Neural cell (in vitro differentiated cells): ENCODE data around the gene GTF2F2. TPM values are rescaled to one million over a fixed set of nuclear protein-coding genes. Genes with fewer than 3 reads are reported as not detected.

Experiments used
- H2AFZ ChIP-seq: fragments of 200-600, 300-800 bp; sonication (generic), shearing (Covaris generic); 2 replicates; pipeline ENCODE4 v1.6.0; 2014; ENCODE audit warnings: low read depth, mild to moderate bottlenecking, antibody characterized with exemption, low read length, moderate library complexity
- H3F3A ChIP-seq: fragments of 200-600 bp; shearing (Covaris generic); 2 replicates; pipeline ENCODE4 v1.6.1; 2016; ENCODE audit warnings: mild to moderate bottlenecking, moderate library complexity, mixed read lengths, antibody characterized with exemption, low read length; ENCODE audit not compliant: insufficient read depth, poor library complexity, severe bottlenecking
- H3K27ac ChIP-seq: fragments of 200-600, 300-800 bp; sonication (generic), shearing (Covaris generic); 2 replicates; pipeline ENCODE4 v1.5.1; 2014; ENCODE audit warnings: mild to moderate bottlenecking, low read length, moderate library complexity
- H3K27me3 ChIP-seq: fragments of 300-800, 200-600 bp; sonication (generic), shearing (Covaris generic); 2 replicates; pipeline ENCODE4 v1.6.0; 2014; ENCODE audit warnings: mild to moderate bottlenecking, low read depth, low read length, moderate library complexity; ENCODE audit not compliant: insufficient read depth
- H3K36me3 ChIP-seq: fragments of 300-800, 200-600 bp; sonication (generic), shearing (Covaris generic); 2 replicates; pipeline ENCODE4 v1.5.1; 2014; ENCODE audit warnings: mild to moderate bottlenecking, antibody characterized with exemption, low read length, moderate library complexity; ENCODE audit not compliant: insufficient read depth
- H3K4me2 ChIP-seq: fragments of 300-800, 200-600 bp; sonication (generic), shearing (Covaris generic); 2 replicates; pipeline ENCODE4 v1.6.0; 2014; ENCODE audit warnings: mild to moderate bottlenecking, low read length
- H3K4me3 ChIP-seq: fragments of 300-800, 200-600 bp; sonication (generic), shearing (Covaris generic); 2 replicates; pipeline ENCODE4 v1.5.1; 2014; ENCODE audit warnings: mild to moderate bottlenecking, low read length, moderate library complexity
- H3K79me2 ChIP-seq: fragments of 200-600 bp; shearing (Covaris generic); replicated peaks from 2 replicates; pipeline ENCODE4 v1.6.0; 2014; ENCODE audit warnings: mild to moderate bottlenecking, low read length, moderate library complexity; ENCODE audit not compliant: insufficient read depth
- H3K9ac ChIP-seq: fragments of 300-800, 200-600 bp; sonication (generic), shearing (Covaris generic); 2 replicates; pipeline ENCODE4 v1.6.1; 2016; ENCODE audit warnings: mild to moderate bottlenecking, low read length, mixed read lengths
- H3K9me2 ChIP-seq: fragments of 200-600 bp; shearing (Covaris generic); 2 replicates; pipeline ENCODE4 v1.6.1; 2016; ENCODE audit warnings: mild to moderate bottlenecking, low read length, mixed read lengths; ENCODE audit not compliant: insufficient read depth
- H3K9me3 ChIP-seq: fragments of 200-600, 300-800 bp; sonication (generic), shearing (Covaris generic); 2 replicates; pipeline ENCODE4 v1.6.1; 2016; ENCODE audit warnings: mild to moderate bottlenecking, mixed run types, low read length, moderate library complexity, mixed read lengths
- H4K20me1 ChIP-seq: fragments of 200-600 bp; shearing (Covaris generic); 2 replicates; pipeline ENCODE4 v1.6.1; 2016; ENCODE audit warnings: mild to moderate bottlenecking, mixed run types; ENCODE audit not compliant: insufficient read depth
- EP300 ChIP-seq: fragments of 450-650 bp; conservative IDR thresholded peaks from 2 replicates; pipeline ENCODE4 v1.6.1; 2014; ENCODE audit warnings: antibody characterized with exemption, mild to moderate bottlenecking, moderate library complexity; ENCODE audit not compliant: poor library complexity, severe bottlenecking
- EZH2 ChIP-seq: fragments of 200-600, 300-800 bp; shearing (Covaris generic), sonication (generic); IDR thresholded peaks from 2 replicates; pipeline ENCODE4 v1.6.1; 2014; ENCODE audit warnings: antibody characterized with exemption, low read length, borderline replicate concordance, mild to moderate bottlenecking; ENCODE audit not compliant: insufficient read depth, poor library complexity, severe bottlenecking
- MXI1 ChIP-seq: fragments of 450-650 bp; conservative IDR thresholded peaks from 2 replicates; pipeline ENCODE4 v1.6.1; 2014; ENCODE audit warnings: antibody characterized with exemption, mild to moderate bottlenecking; ENCODE audit not compliant: poor library complexity, severe bottlenecking
- POLR2AphosphoS5 ChIP-seq: IDR thresholded peaks from 2 replicates; pipeline ENCODE4 v1.6.1; 2012
- RAD21 ChIP-seq: fragments of 450-650 bp; conservative IDR thresholded peaks from 2 replicates; pipeline ENCODE4 v1.6.1; 2014; ENCODE audit warnings: antibody characterized with exemption, mild to moderate bottlenecking, moderate library complexity
- SMC3 ChIP-seq: fragments of 450-650 bp; conservative IDR thresholded peaks from 2 replicates; pipeline ENCODE4 v1.6.1; 2014; ENCODE audit warnings: antibody characterized with exemption, mild to moderate bottlenecking, moderate library complexity; ENCODE audit not compliant: poor library complexity
- TAF1 ChIP-seq: IDR thresholded peaks from 2 replicates; pipeline ENCODE4 v1.6.1; 2012; ENCODE audit warnings: low read depth
- polyA plus RNA-seq: library from polyadenylated mRNA; depleted of rRNA; stranded (reverse); fragments of >200 nt; gene quantifications from 2 replicates; pipeline ENCODE4 v1.2.3, GENCODE V29; 2014
- TF ChIP-seq, protein P1 (sequence below): fragments of 450-650 bp; IDR thresholded peaks from 2 replicates; pipeline ENCODE4 v1.5.1; 2014; ENCODE audit warnings: antibody characterized with exemption, mild to moderate bottlenecking, moderate library complexity; ENCODE audit not compliant: poor library complexity, severe bottlenecking
- TF ChIP-seq, protein P2 (sequence below): IDR thresholded peaks from 2 replicates; pipeline ENCODE4 v1.6.1; 2012; ENCODE audit warnings: borderline replicate concordance

GTF2F2 gene
- polyA plus RNA-seq, 1 donor from 2014 or later = 29.6 TPM

DNA sequence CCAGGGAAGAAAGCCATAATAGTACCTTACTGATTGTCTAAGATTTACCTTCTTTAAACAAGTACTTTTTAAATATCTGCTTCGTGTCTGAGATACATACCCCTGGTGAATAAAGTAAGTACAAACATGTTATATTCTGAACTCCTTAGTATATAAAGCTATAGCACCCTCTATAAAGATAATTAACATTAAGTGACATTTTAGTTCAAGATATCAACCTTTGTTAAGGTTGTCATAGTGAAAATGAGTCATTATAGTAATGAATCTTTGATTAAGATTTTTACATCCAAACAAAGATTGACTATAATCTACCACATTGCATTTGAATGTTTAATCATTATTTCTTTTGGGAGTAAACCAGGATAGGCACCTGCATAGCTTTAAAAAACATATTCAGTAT, 135.9 kb downstream of the GTF2F2 start:
- no peaks in the 10 kb centered on the region for H4K20me1 ChIP-seq
- H3F3A ChIP-seq = no peaks in the 10 kb centered on the region
- no peaks in the 10 kb centered on the region for H3K9me3 ChIP-seq
- H3K9me2 ChIP-seq = no peaks in the 10 kb centered on the region
- H3K9ac ChIP-seq = no peak overlapping the region
- TF ChIP-seq MXI1 (no peak), RAD21 (no peak), SMC3 (no peak), POLR2AphosphoS5 (no peak), TAF1 (no peak), EP300 (no peak), EZH2 (no peak)
- TF ChIP-seq, protein P1, sequence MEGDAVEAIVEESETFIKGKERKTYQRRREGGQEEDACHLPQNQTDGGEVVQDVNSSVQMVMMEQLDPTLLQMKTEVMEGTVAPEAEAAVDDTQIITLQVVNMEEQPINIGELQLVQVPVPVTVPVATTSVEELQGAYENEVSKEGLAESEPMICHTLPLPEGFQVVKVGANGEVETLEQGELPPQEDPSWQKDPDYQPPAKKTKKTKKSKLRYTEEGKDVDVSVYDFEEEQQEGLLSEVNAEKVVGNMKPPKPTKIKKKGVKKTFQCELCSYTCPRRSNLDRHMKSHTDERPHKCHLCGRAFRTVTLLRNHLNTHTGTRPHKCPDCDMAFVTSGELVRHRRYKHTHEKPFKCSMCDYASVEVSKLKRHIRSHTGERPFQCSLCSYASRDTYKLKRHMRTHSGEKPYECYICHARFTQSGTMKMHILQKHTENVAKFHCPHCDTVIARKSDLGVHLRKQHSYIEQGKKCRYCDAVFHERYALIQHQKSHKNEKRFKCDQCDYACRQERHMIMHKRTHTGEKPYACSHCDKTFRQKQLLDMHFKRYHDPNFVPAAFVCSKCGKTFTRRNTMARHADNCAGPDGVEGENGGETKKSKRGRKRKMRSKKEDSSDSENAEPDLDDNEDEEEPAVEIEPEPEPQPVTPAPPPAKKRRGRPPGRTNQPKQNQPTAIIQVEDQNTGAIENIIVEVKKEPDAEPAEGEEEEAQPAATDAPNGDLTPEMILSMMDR = no peak
- TF ChIP-seq, protein P2, sequence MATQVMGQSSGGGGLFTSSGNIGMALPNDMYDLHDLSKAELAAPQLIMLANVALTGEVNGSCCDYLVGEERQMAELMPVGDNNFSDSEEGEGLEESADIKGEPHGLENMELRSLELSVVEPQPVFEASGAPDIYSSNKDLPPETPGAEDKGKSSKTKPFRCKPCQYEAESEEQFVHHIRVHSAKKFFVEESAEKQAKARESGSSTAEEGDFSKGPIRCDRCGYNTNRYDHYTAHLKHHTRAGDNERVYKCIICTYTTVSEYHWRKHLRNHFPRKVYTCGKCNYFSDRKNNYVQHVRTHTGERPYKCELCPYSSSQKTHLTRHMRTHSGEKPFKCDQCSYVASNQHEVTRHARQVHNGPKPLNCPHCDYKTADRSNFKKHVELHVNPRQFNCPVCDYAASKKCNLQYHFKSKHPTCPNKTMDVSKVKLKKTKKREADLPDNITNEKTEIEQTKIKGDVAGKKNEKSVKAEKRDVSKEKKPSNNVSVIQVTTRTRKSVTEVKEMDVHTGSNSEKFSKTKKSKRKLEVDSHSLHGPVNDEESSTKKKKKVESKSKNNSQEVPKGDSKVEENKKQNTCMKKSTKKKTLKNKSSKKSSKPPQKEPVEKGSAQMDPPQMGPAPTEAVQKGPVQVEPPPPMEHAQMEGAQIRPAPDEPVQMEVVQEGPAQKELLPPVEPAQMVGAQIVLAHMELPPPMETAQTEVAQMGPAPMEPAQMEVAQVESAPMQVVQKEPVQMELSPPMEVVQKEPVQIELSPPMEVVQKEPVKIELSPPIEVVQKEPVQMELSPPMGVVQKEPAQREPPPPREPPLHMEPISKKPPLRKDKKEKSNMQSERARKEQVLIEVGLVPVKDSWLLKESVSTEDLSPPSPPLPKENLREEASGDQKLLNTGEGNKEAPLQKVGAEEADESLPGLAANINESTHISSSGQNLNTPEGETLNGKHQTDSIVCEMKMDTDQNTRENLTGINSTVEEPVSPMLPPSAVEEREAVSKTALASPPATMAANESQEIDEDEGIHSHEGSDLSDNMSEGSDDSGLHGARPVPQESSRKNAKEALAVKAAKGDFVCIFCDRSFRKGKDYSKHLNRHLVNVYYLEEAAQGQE = no peak
- H3K27ac ChIP-seq = no peak overlapping the region
- no peak overlapping the region for H3K4me2 ChIP-seq
- no peaks in the 10 kb centered on the region for H3K79me2 ChIP-seq
- no peaks in the 10 kb centered on the region for H3K36me3 ChIP-seq
- no peaks in the 10 kb centered on the region for H3K27me3 ChIP-seq
- H3K4me3 ChIP-seq = no peak overlapping the region
- H2AFZ ChIP-seq = no peak overlapping the region

DNA sequence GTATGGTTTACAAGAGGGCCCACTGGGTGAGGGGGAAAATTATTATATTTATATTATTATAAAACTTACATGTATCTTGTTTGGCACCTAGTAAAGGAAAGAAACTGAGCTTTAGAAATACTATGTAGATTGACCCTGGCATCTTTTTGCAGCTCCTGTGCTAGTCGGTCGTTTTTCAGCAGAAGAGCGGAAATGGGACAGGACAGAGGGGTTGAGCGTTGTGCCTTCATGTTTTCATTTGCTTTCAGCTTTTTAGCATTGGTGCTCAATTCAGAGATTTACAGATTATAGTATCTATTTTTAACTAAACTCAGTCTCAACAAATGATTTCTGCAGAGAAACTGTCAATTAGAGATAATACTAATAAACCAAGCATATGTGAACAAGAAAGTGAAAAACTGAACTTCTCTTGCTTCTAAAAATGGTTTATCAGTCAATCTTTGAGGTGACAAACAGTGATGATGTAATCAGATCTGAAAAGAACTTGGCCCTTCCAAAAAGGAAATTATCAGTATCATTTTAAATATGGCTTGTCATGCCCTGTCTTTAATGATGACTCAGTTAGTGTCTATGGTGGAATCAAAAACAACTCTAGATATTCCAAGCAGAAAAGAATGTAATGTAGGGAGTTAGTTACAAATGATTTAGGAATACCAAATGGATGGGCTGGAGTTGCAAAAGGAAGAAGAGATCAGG, 137.5 kb downstream of the GTF2F2 start:
- H3K79me2 ChIP-seq = no peaks in the 10 kb centered on the region
- H3K27ac ChIP-seq = no peak overlapping the region
- no peaks in the 10 kb centered on the region for H3K9me3 ChIP-seq
- no peak overlapping the region for H3K4me3 ChIP-seq
- H3K36me3 ChIP-seq = no peaks in the 10 kb centered on the region
- no peak overlapping the region for H2AFZ ChIP-seq
- no peaks in the 10 kb centered on the region for H3F3A ChIP-seq
- no peak overlapping the region for H3K4me2 ChIP-seq
- H3K9me2 ChIP-seq = no peaks in the 10 kb centered on the region
- no peaks in the 10 kb centered on the region for H3K27me3 ChIP-seq
- H3K9ac ChIP-seq = no peak overlapping the region
- no peaks in the 10 kb centered on the region for H4K20me1 ChIP-seq
- TF ChIP-seq MXI1 = no peak
- TF ChIP-seq SMC3 = no peak
- TF ChIP-seq POLR2AphosphoS5 = no peak
- TF ChIP-seq RAD21 = no peak
- TF ChIP-seq TAF1 = no peak
- TF ChIP-seq EZH2 = no peak
- no peak for TF ChIP-seq EP300
- TF ChIP-seq, protein P2 = no peak
- TF ChIP-seq, protein P1 = no peak
